GM21447 (cell line): ENCODE measurements around the gene SUV39H2.
"Not testable (repeated sequence)": the region's sequence is repeated elsewhere in the genome, so short reads cannot be mapped to it uniquely, and the experiment has no call there.

ENCODE experiments used
- ATAC-seq: cut with Tn5 transposase; IDR thresholded peaks from one replicate; pipeline ENCODE4 v1.9.1; 2021; ENCODE audit not compliant: unreplicated experiment

SUV39H2 gene

DNA sequence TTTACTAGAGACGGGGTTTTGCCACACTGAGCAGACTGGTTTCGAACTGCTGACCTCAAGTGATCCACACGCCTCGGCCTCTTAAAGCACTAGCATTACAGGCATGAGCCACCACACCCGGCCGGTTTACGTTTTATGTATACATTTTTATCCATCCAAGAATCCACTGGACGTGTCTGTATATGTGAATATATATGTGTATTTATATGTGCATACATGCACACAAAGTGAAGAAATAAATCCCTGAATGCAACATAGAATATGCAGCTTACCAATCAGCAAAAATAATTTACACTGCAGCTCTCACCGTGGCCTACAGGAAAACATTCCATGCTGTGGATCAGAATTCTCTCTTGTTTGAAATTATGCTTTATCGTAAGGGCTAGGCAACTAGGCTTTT lies 51.9 kb downstream of the SUV39H2 start:
- ATAC-seq: no peak

DNA sequence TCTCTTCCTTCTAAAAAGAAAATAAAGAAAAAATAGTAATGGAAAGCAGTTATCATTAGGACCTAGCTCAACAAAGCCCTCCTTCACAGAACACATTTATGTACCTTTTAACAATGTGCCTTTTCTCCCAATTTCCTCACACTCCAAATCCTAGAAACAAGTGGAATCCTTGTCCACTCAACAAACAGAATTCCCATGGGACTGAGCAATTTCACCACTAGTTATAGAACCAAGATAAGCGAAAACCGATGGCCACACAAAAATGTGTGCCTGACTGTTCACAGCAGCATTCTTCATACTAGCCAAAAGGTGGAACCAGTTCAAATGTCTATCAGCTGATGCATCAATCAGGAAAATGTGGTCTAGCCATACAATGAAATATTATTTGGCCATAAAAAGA lies 57.9 kb downstream of the SUV39H2 start:
- ATAC-seq: no peak

DNA sequence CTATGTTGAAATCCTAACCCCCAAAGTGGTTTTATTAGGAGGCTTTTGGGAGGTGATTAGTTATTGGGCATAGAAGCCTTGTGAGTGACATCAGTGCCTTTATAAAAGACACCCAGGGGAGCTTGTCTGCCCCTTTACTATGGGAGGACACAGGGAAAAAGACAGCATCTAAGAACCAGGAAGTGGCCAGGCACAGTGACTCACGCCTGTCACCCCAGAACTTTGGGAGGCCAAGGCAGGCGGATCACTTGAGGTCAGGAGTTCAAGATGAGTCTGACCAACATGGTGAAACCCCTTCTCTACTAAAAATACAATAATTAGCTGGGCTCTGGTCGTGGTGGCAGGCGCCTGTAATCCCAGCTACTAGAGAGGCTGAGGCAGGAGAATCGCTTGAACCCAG lies 60.3 kb downstream of the SUV39H2 start:
- not testable (repeated sequence) for ATAC-seq

DNA sequence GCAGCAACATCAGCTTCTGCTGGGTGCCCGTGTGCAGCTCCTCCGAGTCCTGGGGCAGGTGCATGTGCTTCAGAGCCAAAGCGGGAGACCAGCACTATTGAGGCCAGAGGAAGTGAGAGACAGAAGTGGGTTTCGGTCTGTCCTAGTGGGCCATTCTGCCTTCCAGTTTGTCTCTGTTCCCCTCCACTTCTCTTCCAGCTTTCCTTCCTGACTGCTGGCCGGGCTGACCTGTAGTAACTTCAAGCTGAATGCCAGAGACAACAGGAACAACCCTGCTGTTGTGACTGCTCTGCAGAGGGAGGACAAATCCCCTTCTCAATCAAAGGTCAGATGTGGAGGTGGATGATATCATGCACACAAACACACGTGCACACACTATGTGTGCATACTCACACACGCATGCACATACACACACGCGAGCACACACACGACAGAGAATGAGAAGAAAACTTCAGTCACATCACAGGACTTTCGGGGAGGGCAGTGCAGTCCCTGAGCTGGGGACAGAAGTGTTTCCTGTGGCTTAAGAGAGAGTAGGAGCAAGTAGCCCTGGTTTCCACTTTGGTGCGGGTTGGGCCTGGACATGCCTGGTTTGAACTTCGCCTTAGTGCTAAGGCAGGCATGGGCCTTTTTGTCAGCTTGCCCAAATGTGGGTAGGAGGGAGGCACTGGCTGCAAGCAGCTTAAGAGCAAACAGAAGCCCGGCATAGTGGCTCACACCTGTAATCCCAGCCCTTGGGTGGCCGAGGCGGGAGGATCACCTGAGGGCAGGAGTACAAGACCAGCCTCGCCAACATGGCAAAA lies 63.7 kb downstream of the SUV39H2 start:
- ATAC-seq: peak; percentile 90

- not testable (repeated sequence) for ATAC-seq
Observed at GRCh38 chr10:14942950-14943338, 64.3 kb downstream of the SUV39H2 start.

DNA sequence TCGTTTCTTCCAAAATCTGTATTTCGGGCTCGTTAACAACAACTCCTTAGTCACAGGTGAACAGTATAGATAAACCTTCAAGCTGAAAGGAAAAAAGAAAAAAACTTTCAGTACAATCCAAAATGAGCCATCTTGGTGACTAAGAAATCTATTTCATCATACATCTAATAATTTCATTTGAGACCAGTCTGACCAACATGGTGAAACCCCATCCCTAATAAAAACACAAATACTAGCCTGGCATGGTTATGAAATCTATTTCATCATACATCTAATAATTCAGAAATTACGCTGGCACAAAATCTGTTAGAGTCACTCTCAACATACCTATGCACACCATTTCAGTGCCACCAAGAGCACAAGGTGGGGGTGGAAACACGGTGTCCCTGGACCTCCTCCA lies 66.4 kb downstream of the SUV39H2 start:
- ATAC-seq: no peak

- no peak for ATAC-seq
Observed at GRCh38 chr10:14947268-14947667, 68.6 kb downstream of the SUV39H2 start.

GRCh38 chr10:14949291-14949690 lies 70.6 kb downstream of the SUV39H2 start:
- no peak for ATAC-seq

DNA sequence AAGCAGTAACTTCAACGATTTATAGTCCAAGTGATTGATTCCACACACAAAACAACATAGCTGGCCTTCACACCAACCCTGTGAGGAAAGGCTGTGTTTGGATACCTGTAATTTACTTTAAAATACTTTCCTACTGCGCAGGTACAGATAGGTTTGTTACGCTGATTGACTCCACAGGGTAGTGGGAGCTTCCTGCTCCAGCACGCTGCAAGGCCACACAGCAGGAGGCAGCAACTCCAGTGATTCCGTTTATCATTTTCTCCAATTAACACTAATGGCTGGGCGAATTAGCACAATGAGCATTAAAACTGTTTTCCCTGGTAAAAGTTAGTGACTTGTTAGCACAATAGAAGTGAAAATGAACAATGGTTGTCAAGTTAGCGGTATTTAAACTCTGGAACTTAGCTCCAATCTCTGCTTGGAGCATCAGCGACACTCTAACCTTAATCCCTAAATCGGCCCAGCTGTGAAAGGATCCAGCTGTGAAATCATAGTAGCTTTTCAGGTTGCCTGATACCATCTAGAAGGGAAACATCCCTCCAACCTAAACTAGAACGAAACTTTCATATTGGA lies 74.3 kb downstream of the SUV39H2 start:
- no peak for ATAC-seq

DNA sequence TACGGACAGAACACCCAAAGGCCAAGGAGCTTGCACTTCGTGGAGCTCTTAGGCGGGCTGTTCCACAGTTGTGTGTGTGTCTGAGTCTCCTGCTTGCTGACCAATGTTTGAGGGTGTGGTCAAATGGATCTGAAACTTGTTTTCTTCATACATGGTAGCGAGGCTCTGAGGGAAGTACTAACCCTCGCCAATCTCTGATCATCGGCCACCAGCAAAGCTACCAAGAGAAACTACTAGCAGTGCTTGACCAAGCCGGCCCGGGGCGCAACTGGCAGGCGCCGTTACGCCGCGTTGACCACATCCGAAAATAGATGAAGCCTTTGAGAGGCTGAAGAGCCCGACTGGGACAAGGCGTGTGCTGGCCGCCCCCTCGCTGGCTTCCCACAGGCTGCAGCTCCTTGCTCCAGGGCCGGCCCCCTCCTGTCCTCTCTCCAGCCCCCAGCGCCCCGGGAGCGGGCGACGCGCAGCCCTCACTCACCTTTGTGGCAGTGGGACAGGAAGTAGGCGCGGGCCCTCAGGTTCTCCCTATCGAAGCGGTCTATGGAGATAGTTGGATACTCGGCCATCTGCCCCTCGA lies 74.8 kb downstream of the SUV39H2 start:
- ATAC-seq: peak; percentile 36
